ENCODE measurements around the gene NUP35. TPM values are rescaled to one million over a fixed set of nuclear protein-coding genes. Genes with fewer than 3 reads are reported as not detected.
"Not testable (repeated sequence)": the region's sequence is repeated elsewhere in the genome, so short reads cannot be mapped to it uniquely, and the experiment has no call there.

NUP35 gene
- polyA plus RNA-seq, 1 donor from 2014 or later, result 40.7 TPM

DNA sequence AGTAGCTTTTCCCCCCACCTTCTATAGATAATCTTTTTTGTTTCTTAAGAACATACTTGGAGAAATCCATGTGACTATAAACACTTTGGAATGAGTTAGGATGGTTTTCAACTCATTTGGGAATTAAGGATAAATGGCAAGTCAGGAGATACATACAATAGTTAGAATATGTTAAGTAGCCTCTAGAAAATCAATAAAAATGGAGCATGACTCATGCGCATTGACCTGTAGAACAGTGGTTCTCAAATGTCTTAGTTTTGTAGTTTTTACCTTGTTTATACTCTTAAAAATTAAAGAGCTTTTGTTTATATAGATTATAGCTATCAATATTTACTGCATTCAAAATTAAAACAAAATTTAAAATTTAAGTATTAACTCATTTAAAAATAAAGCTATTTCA lies 24.7 kb downstream of the NUP35 start:
- H3K36me3 ChIP-seq (ENCODE audit: insufficient read depth, low read length), result peaks cover 7% of the 10 kb centered on the region
- no peaks in the 10 kb centered on the region for H3K79me2 ChIP-seq (replicated peaks; ENCODE audit: insufficient read depth, low read length)
- no peaks in the 10 kb centered on the region for H4K20me1 ChIP-seq (ENCODE audit: insufficient read depth)

DNA sequence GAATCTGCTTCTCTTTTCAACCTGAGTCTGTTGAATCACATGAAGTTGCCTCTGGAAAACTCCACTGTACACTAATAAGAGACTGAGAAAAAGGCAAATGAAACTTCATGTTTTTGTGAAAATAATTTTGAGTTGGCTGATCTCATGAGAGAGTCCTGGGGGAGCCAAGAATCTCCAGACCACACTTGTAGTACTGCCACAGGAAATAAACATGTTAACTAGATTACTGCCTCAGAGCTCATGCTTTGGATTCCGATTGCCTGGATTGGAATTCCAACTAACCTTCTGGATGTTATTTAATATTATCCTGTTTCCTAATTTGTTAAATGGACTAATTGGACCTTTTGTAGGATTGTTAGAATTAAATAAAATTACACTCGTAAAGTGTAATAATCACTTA lies 25.2 kb downstream of the NUP35 start:
- Histone ChIP-seq H4K20me1 (ENCODE audit: insufficient read depth) (no peaks in the 10 kb centered on the region), H3K9me3 (ENCODE audit: low read length) (no peaks in the 10 kb centered on the region), H3K27ac (ENCODE audit: low read length) (no peak overlapping the region), H3K4me3 (ENCODE audit: low read length) (no peak overlapping the region), H3K4me2 (ENCODE audit: low read length) (no peak overlapping the region), H3F3A (ENCODE audit: insufficient read depth, low read length, poor library complexity, severe bottlenecking) (no peaks in the 10 kb centered on the region), H3K9me2 (ENCODE audit: insufficient read depth, low read length) (no peaks in the 10 kb centered on the region), H2AFZ (ENCODE audit: low read depth, low read length) (no peak overlapping the region), H3K9ac (ENCODE audit: low read length) (no peak overlapping the region), H3K36me3 (ENCODE audit: insufficient read depth, low read length) (peaks cover 7% of the 10 kb centered on the region), H3K27me3 (ENCODE audit: insufficient read depth, low read depth, low read length) (no peaks in the 10 kb centered on the region), H3K79me2 (replicated peaks; ENCODE audit: insufficient read depth, low read length) (no peaks in the 10 kb centered on the region)
- TF ChIP-seq, protein P1, sequence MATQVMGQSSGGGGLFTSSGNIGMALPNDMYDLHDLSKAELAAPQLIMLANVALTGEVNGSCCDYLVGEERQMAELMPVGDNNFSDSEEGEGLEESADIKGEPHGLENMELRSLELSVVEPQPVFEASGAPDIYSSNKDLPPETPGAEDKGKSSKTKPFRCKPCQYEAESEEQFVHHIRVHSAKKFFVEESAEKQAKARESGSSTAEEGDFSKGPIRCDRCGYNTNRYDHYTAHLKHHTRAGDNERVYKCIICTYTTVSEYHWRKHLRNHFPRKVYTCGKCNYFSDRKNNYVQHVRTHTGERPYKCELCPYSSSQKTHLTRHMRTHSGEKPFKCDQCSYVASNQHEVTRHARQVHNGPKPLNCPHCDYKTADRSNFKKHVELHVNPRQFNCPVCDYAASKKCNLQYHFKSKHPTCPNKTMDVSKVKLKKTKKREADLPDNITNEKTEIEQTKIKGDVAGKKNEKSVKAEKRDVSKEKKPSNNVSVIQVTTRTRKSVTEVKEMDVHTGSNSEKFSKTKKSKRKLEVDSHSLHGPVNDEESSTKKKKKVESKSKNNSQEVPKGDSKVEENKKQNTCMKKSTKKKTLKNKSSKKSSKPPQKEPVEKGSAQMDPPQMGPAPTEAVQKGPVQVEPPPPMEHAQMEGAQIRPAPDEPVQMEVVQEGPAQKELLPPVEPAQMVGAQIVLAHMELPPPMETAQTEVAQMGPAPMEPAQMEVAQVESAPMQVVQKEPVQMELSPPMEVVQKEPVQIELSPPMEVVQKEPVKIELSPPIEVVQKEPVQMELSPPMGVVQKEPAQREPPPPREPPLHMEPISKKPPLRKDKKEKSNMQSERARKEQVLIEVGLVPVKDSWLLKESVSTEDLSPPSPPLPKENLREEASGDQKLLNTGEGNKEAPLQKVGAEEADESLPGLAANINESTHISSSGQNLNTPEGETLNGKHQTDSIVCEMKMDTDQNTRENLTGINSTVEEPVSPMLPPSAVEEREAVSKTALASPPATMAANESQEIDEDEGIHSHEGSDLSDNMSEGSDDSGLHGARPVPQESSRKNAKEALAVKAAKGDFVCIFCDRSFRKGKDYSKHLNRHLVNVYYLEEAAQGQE (IDR thresholded peaks at IDR 0.05; ENCODE audit: borderline replicate concordance), result no peak
- TF ChIP-seq POLR2AphosphoS5 (IDR thresholded peaks at IDR 0.05), result no peak
- TF ChIP-seq CTCF (IDR thresholded peaks at IDR 0.05; ENCODE audit: poor library complexity, severe bottlenecking), result no peak
- TF ChIP-seq MXI1 (conservative IDR thresholded peaks at IDR 0.05; ENCODE audit: poor library complexity, severe bottlenecking), result no peak
- no peak for TF ChIP-seq RAD21 (conservative IDR thresholded peaks at IDR 0.05)
- TF ChIP-seq TAF1 (IDR thresholded peaks at IDR 0.05; ENCODE audit: low read depth), result no peak
- no peak for TF ChIP-seq EZH2 (IDR thresholded peaks at IDR 0.05; ENCODE audit: borderline replicate concordance, insufficient read depth, low read length, poor library complexity, severe bottlenecking)
- no peak for TF ChIP-seq SMC3 (conservative IDR thresholded peaks at IDR 0.05; ENCODE audit: poor library complexity)
- TF ChIP-seq EP300 (conservative IDR thresholded peaks at IDR 0.05; ENCODE audit: poor library complexity, severe bottlenecking), result no peak

More for the DNA sequence above, 24.7 kb downstream of the NUP35 start:
- no peaks in the 10 kb centered on the region for H3K27me3 ChIP-seq (ENCODE audit: insufficient read depth, low read depth, low read length)
- H3K27ac ChIP-seq (ENCODE audit: low read length), result no peak overlapping the region
- no peak overlapping the region for H3K9ac ChIP-seq (ENCODE audit: low read length)
- H2AFZ ChIP-seq (ENCODE audit: low read depth, low read length), result no peak overlapping the region
- H3K9me2 ChIP-seq (ENCODE audit: insufficient read depth, low read length), result no peaks in the 10 kb centered on the region
- H3F3A ChIP-seq (ENCODE audit: insufficient read depth, low read length, poor library complexity, severe bottlenecking), result no peaks in the 10 kb centered on the region
- no peaks in the 10 kb centered on the region for H3K9me3 ChIP-seq (ENCODE audit: low read length)
- no peak overlapping the region for H3K4me3 ChIP-seq (ENCODE audit: low read length)
- TF ChIP-seq RAD21 (conservative IDR thresholded peaks at IDR 0.05) (no peak), TAF1 (IDR thresholded peaks at IDR 0.05; ENCODE audit: low read depth) (no peak)
- no peak overlapping the region for H3K4me2 ChIP-seq (ENCODE audit: low read length)

- H3K9me3 ChIP-seq (ENCODE audit: low read length); H3F3A ChIP-seq (ENCODE audit: insufficient read depth, low read length, poor library complexity, severe bottlenecking); H3K4me2 ChIP-seq (ENCODE audit: low read length); H3K27me3 ChIP-seq (ENCODE audit: insufficient read depth, low read depth, low read length); H3K36me3 ChIP-seq (ENCODE audit: insufficient read depth, low read length); H3K4me3 ChIP-seq (ENCODE audit: low read length); H3K27ac ChIP-seq (ENCODE audit: low read length); H3K79me2 ChIP-seq (replicated peaks; ENCODE audit: insufficient read depth, low read length); H2AFZ ChIP-seq (ENCODE audit: low read depth, low read length); H3K9ac ChIP-seq (ENCODE audit: low read length); H4K20me1 ChIP-seq (ENCODE audit: insufficient read depth); H3K9me2 ChIP-seq (ENCODE audit: insufficient read depth, low read length): not testable (repeated sequence)
Measured at GRCh38 chr2:183152280-183152679, 28.0 kb downstream of the NUP35 start.
